Measurements from ENCODE around the gene SCFD1. TPM values are rescaled to one million over a fixed set of nuclear protein-coding genes. Genes with fewer than 3 reads are reported as not detected.

Gene SCFD1
- total RNA-seq, 4 donors from 2014 or later = 21.5 to 30.7 (median 28.2) TPM

GRCh38 chr14:30580616-30581282, 41.4 kb upstream of the SCFD1 start:
- TF ChIP-seq CTCF (IDR thresholded peaks at IDR 0.05 in 4 of 5, conservative IDR thresholded peaks at IDR 0.05 in 1 of 5) (no peak), POLR2A (IDR thresholded peaks at IDR 0.05) (no peak)
- no peaks in the 10 kb centered on the region for H3K9me3 ChIP-seq
- no peaks in the 10 kb centered on the region for H3K27me3 ChIP-seq
- ATAC-seq = no peak
- in situ Hi-C loops (cut with MboI; ENCODE audit: low sequenced_read_pairs in 4 of 4) = no loop called here
- DNase-seq = no peak
- no peaks in the 10 kb centered on the region for H3K4me1 ChIP-seq
- H3K36me3 ChIP-seq = no peaks in the 10 kb centered on the region
- H3K27ac ChIP-seq = no peak overlapping the region
- intact Hi-C loops (cut with DNase I; ENCODE audit: low total_unique reads) = loop anchor here (2.0 kb wide), 1 partner anchor 14 kb away; no protein-coding TSS in a partner anchor
- H3K4me3 ChIP-seq = no peak overlapping the region

GRCh38 chr14:30581283-30581625, 40.9 kb upstream of the SCFD1 start:
- in situ Hi-C loops (cut with MboI; ENCODE audit: low sequenced_read_pairs in 4 of 4) = no loop called here
- TF ChIP-seq POLR2A (IDR thresholded peaks at IDR 0.05) (no peak), CTCF (IDR thresholded peaks at IDR 0.05 in 4 of 5, conservative IDR thresholded peaks at IDR 0.05 in 1 of 5) (no peak)
- intact Hi-C loops (cut with DNase I; ENCODE audit: low total_unique reads) = loop anchor here (2.0 kb wide), 1 partner anchor 14 kb away; no protein-coding TSS in a partner anchor
- Histone ChIP-seq H3K27ac (no peak overlapping the region), H3K36me3 (no peaks in the 10 kb centered on the region), H3K27me3 (no peaks in the 10 kb centered on the region), H3K9me3 (no peaks in the 10 kb centered on the region), H3K4me3 (no peak overlapping the region), H3K4me1 (no peaks in the 10 kb centered on the region)
- DNase-seq = no peak
- ATAC-seq = no peak

- intact Hi-C loops (cut with DNase I; ENCODE audit: low total_unique reads) = no loop called here
- no peak overlapping the region for H3K4me3 ChIP-seq
- no peaks in the 10 kb centered on the region for H3K9me3 ChIP-seq
- ATAC-seq (no peak), DNase-seq (no peak)
- H3K36me3 ChIP-seq = no peaks in the 10 kb centered on the region
- no peaks in the 10 kb centered on the region for H3K27me3 ChIP-seq
- in situ Hi-C loops (cut with MboI; ENCODE audit: low sequenced_read_pairs in 4 of 4) = no loop called here
- no peak for TF ChIP-seq CTCF (IDR thresholded peaks at IDR 0.05 in 4 of 5, conservative IDR thresholded peaks at IDR 0.05 in 1 of 5)
- TF ChIP-seq POLR2A (IDR thresholded peaks at IDR 0.05) = no peak
- H3K4me1 ChIP-seq = no peaks in the 10 kb centered on the region
- H3K27ac ChIP-seq = no peak overlapping the region
Observed at GRCh38 chr14:30582376-30582775, 39.7 kb upstream of the SCFD1 start.

- H3K27me3 ChIP-seq = no peaks in the 10 kb centered on the region
- intact Hi-C loops (cut with DNase I; ENCODE audit: low total_unique reads) (no loop called here), in situ Hi-C loops (cut with MboI; ENCODE audit: low sequenced_read_pairs in 4 of 4) (no loop called here)
- H3K4me3 ChIP-seq = no peak overlapping the region
- no peak for DNase-seq
- ATAC-seq = no peak
- no peaks in the 10 kb centered on the region for H3K4me1 ChIP-seq
- H3K36me3 ChIP-seq = no peaks in the 10 kb centered on the region
- TF ChIP-seq CTCF (IDR thresholded peaks at IDR 0.05 in 4 of 5, conservative IDR thresholded peaks at IDR 0.05 in 1 of 5) (no peak), POLR2A (IDR thresholded peaks at IDR 0.05) (no peak)
- H3K27ac ChIP-seq = no peak overlapping the region
- no peaks in the 10 kb centered on the region for H3K9me3 ChIP-seq
Observed at GRCh38 chr14:30584058-30584630, 38.0 kb upstream of the SCFD1 start.

All from gastrocnemius medialis (tissue), 4 donors.